CD4-positive, CD25-positive, alpha-beta regulatory T cell (primary cell): ENCODE results near the gene FARP1. TPM values are rescaled to one million over a fixed set of nuclear protein-coding genes. Genes with fewer than 3 reads are reported as not detected.

Source experiments
- ATAC-seq, 2 donors: fragments of 150-1000 bp; cut with Tn5 transposase; one replicate each; pipeline ENCODE4 v1.10.0; 2021; ENCODE audit warnings: low read depth in 2 of 2, moderate number of reproducible peaks in 2 of 2, moderate library complexity in 1 of 2
- DNase-seq, 3 donors: peaks; one replicate each; pipeline versions ENCODE4 v3.0.0 to v3.0.0-alpha.2; 2012 to 2022; ENCODE audit warnings: mixed read lengths in 1 of 3
- H3K27ac ChIP-seq: one replicate; pipeline ENCODE4 v1.7.0; 2013; ENCODE audit warnings: mild to moderate bottlenecking, low read length; ENCODE audit not compliant: insufficient read depth, poor library complexity, severe bottlenecking
- H3K27me3 ChIP-seq: one replicate; pipeline ENCODE4 v1.7.0; 2013; ENCODE audit warnings: low read length; ENCODE audit not compliant: control insufficient read depth, insufficient read depth
- H3K36me3 ChIP-seq: one replicate; pipeline ENCODE4 v1.7.0; 2013; ENCODE audit warnings: mild to moderate bottlenecking, low read length, moderate library complexity; ENCODE audit not compliant: control insufficient read depth, insufficient read depth
- H3K4me1 ChIP-seq: 2 replicates; pipeline ENCODE4 v1.7.0; 2013; ENCODE audit warnings: mild to moderate bottlenecking, low read length; ENCODE audit not compliant: insufficient read depth, control insufficient read depth, poor library complexity, severe bottlenecking
- H3K4me3 ChIP-seq: one replicate; pipeline ENCODE4 v1.7.0; 2013; ENCODE audit warnings: low read depth, mild to moderate bottlenecking, low read length, moderate library complexity
- H3K9me3 ChIP-seq, 2 experiments: 1 replicate in 1 of 2; 2 replicates in 1 of 2; pipeline ENCODE4 v1.7.0; 2013; ENCODE audit warnings: low read length in 2 of 2, mild to moderate bottlenecking in 1 of 2, moderate library complexity in 1 of 2; ENCODE audit not compliant: control insufficient read depth in 2 of 2
- H3K27ac Mint-ChIP-seq, 3 donors: one replicate each; pipeline ENCODE4 v1.8.0; 2020 to 2022; ENCODE audit warnings: mild to moderate bottlenecking in 3 of 3, mixed read lengths in 3 of 3, moderate library complexity in 2 of 3
- H3K27me3 Mint-ChIP-seq: one replicate; pipeline ENCODE4 v1.8.0; 2022; ENCODE audit warnings: mild to moderate bottlenecking, mixed read lengths
- H3K36me3 Mint-ChIP-seq: one replicate; pipeline ENCODE4 v1.8.0; 2020; ENCODE audit warnings: mixed read lengths
- H3K4me1 Mint-ChIP-seq, 4 donors: one replicate each; pipeline ENCODE4 v1.8.0; 2020 to 2022; ENCODE audit warnings: mixed read lengths in 4 of 4, mild to moderate bottlenecking in 1 of 4
- H3K4me3 Mint-ChIP-seq, 4 donors: one replicate each; pipeline ENCODE4 v1.8.0; 2020 to 2022; ENCODE audit warnings: mild to moderate bottlenecking in 4 of 4, mixed read lengths in 4 of 4, moderate library complexity in 3 of 4
- H3K9me3 Mint-ChIP-seq, 7 donors: one replicate each; pipeline ENCODE4 v1.8.0; 2020 to 2022; ENCODE audit warnings: mixed read lengths in 7 of 7, mild to moderate bottlenecking in 3 of 7, moderate library complexity in 2 of 7
- polyA plus RNA-seq, 4 donors: library from polyadenylated mRNA; unstranded; fragments of 300-500 nt; fragmentation: Illumina TruSeq; gene quantifications; one replicate each; pipeline ENCODE4 v1.2.3, GENCODE V29; 2021
- total RNA-seq: library from RNA; stranded (reverse); gene quantifications from one replicate; pipeline ENCODE4 v1.2.3, GENCODE V29; 2022

The FARP1 gene
- total and polyA plus RNA-seq, 5 donors from 2014 or later, result 0.25 to 0.79 (median 0.46) TPM

GRCh38 chr13:98217597-98217996 lies 74.7 kb downstream of the FARP1 start:
- Mint-ChIP-seq H3K4me3 (no peak overlapping the region), H3K4me1 (no peaks in the 10 kb centered on the region), H3K9me3 (no peaks in the 10 kb centered on the region), H3K27ac (no peak overlapping the region), H3K27me3 (peaks cover 4% of the 10 kb centered on the region), H3K36me3 (no peaks in the 10 kb centered on the region)
- no peak overlapping the region for H3K4me3 ChIP-seq
- no peaks in the 10 kb centered on the region for H3K36me3 ChIP-seq
- H3K4me1 ChIP-seq, result no peaks in the 10 kb centered on the region
- ATAC-seq (no peak), DNase-seq (no peak)
- no peaks in the 10 kb centered on the region for H3K9me3 ChIP-seq
- H3K27me3 ChIP-seq, result peaks cover 2% of the 10 kb centered on the region
- no peak overlapping the region for H3K27ac ChIP-seq

DNA sequence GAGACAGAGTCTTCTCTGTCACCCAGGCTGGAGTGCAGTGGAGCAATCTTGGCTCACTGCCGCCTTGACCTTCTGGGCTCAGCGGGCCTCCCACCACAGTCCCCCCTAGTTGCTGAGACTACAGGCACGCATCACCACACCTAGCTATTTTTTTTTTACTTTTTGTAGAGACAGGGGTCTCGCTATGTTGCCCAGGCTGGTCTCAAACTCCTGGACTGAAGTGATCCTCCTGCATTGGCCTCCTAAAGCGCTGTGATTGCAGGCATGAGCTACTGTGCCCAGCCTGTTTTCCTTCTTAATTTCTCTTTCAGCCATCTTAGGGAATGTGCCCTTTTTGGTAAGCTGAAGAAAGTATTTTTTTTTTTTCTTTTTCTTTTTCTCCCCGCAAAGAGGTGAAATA lies 76.8 kb downstream of the FARP1 start:
- no peak for ATAC-seq

GRCh38 chr13:98220271-98220791 lies 77.4 kb downstream of the FARP1 start:
- Mint-ChIP-seq H3K27me3 (peaks cover 4% of the 10 kb centered on the region), H3K4me1 (no peaks in the 10 kb centered on the region), H3K9me3 (no peaks in the 10 kb centered on the region), H3K27ac (no peak overlapping the region), H3K36me3 (no peaks in the 10 kb centered on the region), H3K4me3 (no peak overlapping the region)
- no peaks in the 10 kb centered on the region for H3K36me3 ChIP-seq
- H3K4me3 ChIP-seq, result no peak overlapping the region
- DNase-seq (no peak), ATAC-seq (no peak)
- no peaks in the 10 kb centered on the region for H3K9me3 ChIP-seq
- peaks cover 5% of the 10 kb centered on the region for H3K27me3 ChIP-seq
- H3K4me1 ChIP-seq, result no peaks in the 10 kb centered on the region
- no peak overlapping the region for H3K27ac ChIP-seq

More for the DNA sequence above, 76.8 kb downstream of the FARP1 start:
- no peaks in the 10 kb centered on the region for H3K4me1 Mint-ChIP-seq
- Histone ChIP-seq H3K4me3 (no peak overlapping the region), H3K4me1 (no peaks in the 10 kb centered on the region), H3K27ac (no peak overlapping the region), H3K27me3 (peaks cover 5% of the 10 kb centered on the region), H3K36me3 (no peaks in the 10 kb centered on the region), H3K9me3 (no peaks in the 10 kb centered on the region)
- no peak for DNase-seq
- H3K9me3 Mint-ChIP-seq, result no peaks in the 10 kb centered on the region
- H3K27ac Mint-ChIP-seq, result no peak overlapping the region
- peaks cover 4% of the 10 kb centered on the region for H3K27me3 Mint-ChIP-seq
- H3K36me3 Mint-ChIP-seq, result no peaks in the 10 kb centered on the region
- H3K4me3 Mint-ChIP-seq, result no peak overlapping the region

GRCh38 chr13:98221234-98221633 lies 78.3 kb downstream of the FARP1 start:
- no peaks in the 10 kb centered on the region for H3K36me3 Mint-ChIP-seq

DNA sequence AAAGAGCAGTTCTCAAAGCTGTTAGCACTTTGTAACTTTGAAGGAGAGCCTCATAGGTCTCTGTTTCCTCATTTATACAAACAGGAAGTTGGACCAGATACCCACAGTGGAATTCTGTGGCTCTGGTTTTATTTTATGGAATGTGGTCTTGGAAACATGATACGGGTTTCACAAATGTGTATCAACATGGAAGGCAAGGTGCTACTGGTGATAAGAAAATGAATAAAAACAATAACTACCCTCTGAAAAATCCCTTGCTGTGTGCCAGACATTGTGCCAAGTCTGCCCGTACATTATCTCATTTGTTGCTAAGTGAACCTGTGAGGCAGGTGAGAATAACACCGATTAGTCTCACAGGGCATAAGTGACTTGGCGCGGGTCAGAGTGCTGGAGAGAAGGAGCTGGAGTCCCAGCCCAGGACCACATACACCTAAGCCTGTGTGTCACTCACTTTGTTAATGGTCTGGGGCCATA lies 79.2 kb downstream of the FARP1 start:
- no peaks in the 10 kb centered on the region for H3K9me3 Mint-ChIP-seq
- Histone ChIP-seq H3K27ac (no peak overlapping the region), H3K4me3 (no peak overlapping the region), H3K27me3 (peaks cover 5% of the 10 kb centered on the region), H3K9me3 (no peaks in the 10 kb centered on the region), H3K36me3 (no peaks in the 10 kb centered on the region), H3K4me1 (no peaks in the 10 kb centered on the region)
- no peak overlapping the region for H3K27ac Mint-ChIP-seq
- no peak for DNase-seq
- no peaks in the 10 kb centered on the region for H3K4me1 Mint-ChIP-seq
- no peaks in the 10 kb centered on the region for H3K27me3 Mint-ChIP-seq
- no peaks in the 10 kb centered on the region for H3K36me3 Mint-ChIP-seq
- H3K4me3 Mint-ChIP-seq, result no peak overlapping the region
- no peak for ATAC-seq

More at GRCh38 chr13:98221234-98221633, 78.3 kb downstream of the FARP1 start:
- no peak overlapping the region for H3K4me3 ChIP-seq
- Mint-ChIP-seq H3K9me3 (no peaks in the 10 kb centered on the region), H3K4me1 (no peaks in the 10 kb centered on the region), H3K27me3 (peaks cover 4% of the 10 kb centered on the region), H3K27ac (no peak overlapping the region), H3K4me3 (no peak overlapping the region)
- H3K27ac ChIP-seq, result no peak overlapping the region
- DNase-seq (no peak), ATAC-seq (no peak)
- H3K27me3 ChIP-seq, result peaks cover 5% of the 10 kb centered on the region
- H3K4me1 ChIP-seq, result no peaks in the 10 kb centered on the region
- no peaks in the 10 kb centered on the region for H3K9me3 ChIP-seq
- H3K36me3 ChIP-seq, result no peaks in the 10 kb centered on the region

DNA sequence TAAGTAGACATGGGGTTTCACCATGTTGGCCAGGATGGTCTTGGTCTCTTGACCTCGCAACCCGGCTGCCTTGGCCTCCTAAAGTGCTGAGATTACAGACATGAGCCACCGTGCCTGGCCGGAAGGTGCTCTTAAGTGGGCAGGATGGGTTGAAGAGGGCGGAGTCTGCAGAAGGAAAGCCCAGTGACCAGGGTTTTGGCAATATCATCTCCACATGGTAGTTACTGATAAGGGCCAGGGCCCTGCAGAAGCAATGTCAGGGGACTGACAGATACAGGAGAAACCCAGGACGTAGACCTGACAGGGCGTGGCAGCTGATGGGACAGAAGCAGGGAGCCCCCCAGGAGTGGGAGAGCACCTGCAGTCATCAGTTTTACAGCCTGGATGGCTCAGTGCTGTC lies 79.9 kb downstream of the FARP1 start:
- Histone ChIP-seq H3K4me1 (no peaks in the 10 kb centered on the region), H3K4me3 (no peak overlapping the region), H3K9me3 (no peaks in the 10 kb centered on the region), H3K36me3 (no peaks in the 10 kb centered on the region), H3K27ac (no peak overlapping the region), H3K27me3 (peaks cover 5% of the 10 kb centered on the region)
- ATAC-seq (no peak), DNase-seq (no peak)
- no peak overlapping the region for H3K27ac Mint-ChIP-seq
- H3K4me3 Mint-ChIP-seq, result no peak overlapping the region
- H3K36me3 Mint-ChIP-seq, result no peaks in the 10 kb centered on the region
- H3K4me1 Mint-ChIP-seq, result no peaks in the 10 kb centered on the region
- peaks cover 0 to 3% (median 0%) of the 10 kb centered on the region in 7 donors for H3K9me3 Mint-ChIP-seq
- H3K27me3 Mint-ChIP-seq, result no peaks in the 10 kb centered on the region

- Mint-ChIP-seq H3K4me1 (no peaks in the 10 kb centered on the region), H3K9me3 (peaks cover 0 to 3% (median 0%) of the 10 kb centered on the region in 7 donors), H3K27me3 (no peaks in the 10 kb centered on the region), H3K27ac (no peak overlapping the region), H3K36me3 (no peaks in the 10 kb centered on the region), H3K4me3 (no peak overlapping the region)
- ATAC-seq (no peak), DNase-seq (no peak)
- peaks cover 5% of the 10 kb centered on the region for H3K27me3 ChIP-seq
- H3K27ac ChIP-seq, result no peak overlapping the region
- H3K4me3 ChIP-seq, result no peak overlapping the region
- H3K9me3 ChIP-seq, result no peaks in the 10 kb centered on the region
- no peaks in the 10 kb centered on the region for H3K36me3 ChIP-seq
- H3K4me1 ChIP-seq, result no peaks in the 10 kb centered on the region
Measured at GRCh38 chr13:98223741-98224140, 80.8 kb downstream of the FARP1 start.

GRCh38 chr13:98224557-98224956 lies 81.7 kb downstream of the FARP1 start:
- Mint-ChIP-seq H3K4me1 (no peaks in the 10 kb centered on the region), H3K9me3 (peaks cover 0 to 3% (median 0%) of the 10 kb centered on the region in 7 donors), H3K36me3 (no peaks in the 10 kb centered on the region), H3K4me3 (no peak overlapping the region), H3K27ac (no peak overlapping the region), H3K27me3 (no peaks in the 10 kb centered on the region)
- ATAC-seq (no peak), DNase-seq (no peak)
- H3K9me3 ChIP-seq, result no peaks in the 10 kb centered on the region
- no peak overlapping the region for H3K4me3 ChIP-seq
- H3K36me3 ChIP-seq, result no peaks in the 10 kb centered on the region
- H3K27ac ChIP-seq, result no peak overlapping the region
- H3K4me1 ChIP-seq, result no peaks in the 10 kb centered on the region
- H3K27me3 ChIP-seq, result peaks cover 5% of the 10 kb centered on the region
